Esophagus squamous epithelium (tissue), 4 donors: ENCODE results near the gene TFCP2L1.

Experiments
- POLR2A ChIP-seq, 4 donors: fragments of 450-650 bp; IDR thresholded peaks; one replicate each; pipeline ENCODE4 v1.6.1; 2017; ENCODE audit warnings: antibody characterized with exemption in 4 of 4, mild to moderate bottlenecking in 4 of 4, moderate library complexity in 3 of 4
- TF ChIP-seq, protein P1 (sequence below), 6 experiments: fragments of 450-650 bp in 4 of 6; fragments of 200-600 bp in 2 of 6; sonication (generic) in 2 of 6; IDR thresholded peaks; one replicate each; pipeline ENCODE4 v1.5.1; 2016 to 2019; ENCODE audit warnings: antibody characterized with exemption in 6 of 6, mild to moderate bottlenecking in 4 of 6, moderate library complexity in 4 of 6

DNA sequence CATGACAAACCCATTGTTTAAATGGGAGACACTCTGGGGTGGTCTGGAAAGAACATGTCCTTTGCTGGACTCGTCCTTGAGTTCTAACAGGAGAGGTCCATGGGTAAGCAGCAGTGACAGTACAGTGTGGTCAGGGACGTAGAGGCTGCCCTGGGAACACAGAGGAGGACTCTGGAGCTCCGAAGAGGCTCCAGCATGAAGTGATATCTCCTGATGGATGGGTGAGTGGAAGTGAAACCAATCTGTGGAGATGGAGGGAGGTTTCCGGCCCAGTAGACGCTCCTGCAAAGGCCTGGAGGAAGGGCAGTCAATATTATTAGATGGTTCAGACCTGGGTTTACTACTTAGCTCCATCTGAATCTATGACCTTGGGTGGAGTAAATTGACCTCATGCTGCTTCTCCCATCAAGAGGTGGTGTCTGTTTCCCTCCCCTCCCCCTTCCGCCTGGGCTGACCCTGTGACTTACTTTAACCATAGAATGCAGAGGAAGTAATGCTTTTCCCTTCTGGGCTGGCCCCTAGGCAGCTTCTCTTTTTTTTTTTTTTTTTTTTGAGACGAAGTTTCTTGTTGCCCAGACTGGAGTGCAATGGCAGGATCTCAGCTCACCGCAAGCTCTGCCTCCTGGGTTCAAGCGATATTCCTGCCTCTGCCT, 2.3 kb upstream of the TFCP2L1 start:
- TF ChIP-seq, protein P1, sequence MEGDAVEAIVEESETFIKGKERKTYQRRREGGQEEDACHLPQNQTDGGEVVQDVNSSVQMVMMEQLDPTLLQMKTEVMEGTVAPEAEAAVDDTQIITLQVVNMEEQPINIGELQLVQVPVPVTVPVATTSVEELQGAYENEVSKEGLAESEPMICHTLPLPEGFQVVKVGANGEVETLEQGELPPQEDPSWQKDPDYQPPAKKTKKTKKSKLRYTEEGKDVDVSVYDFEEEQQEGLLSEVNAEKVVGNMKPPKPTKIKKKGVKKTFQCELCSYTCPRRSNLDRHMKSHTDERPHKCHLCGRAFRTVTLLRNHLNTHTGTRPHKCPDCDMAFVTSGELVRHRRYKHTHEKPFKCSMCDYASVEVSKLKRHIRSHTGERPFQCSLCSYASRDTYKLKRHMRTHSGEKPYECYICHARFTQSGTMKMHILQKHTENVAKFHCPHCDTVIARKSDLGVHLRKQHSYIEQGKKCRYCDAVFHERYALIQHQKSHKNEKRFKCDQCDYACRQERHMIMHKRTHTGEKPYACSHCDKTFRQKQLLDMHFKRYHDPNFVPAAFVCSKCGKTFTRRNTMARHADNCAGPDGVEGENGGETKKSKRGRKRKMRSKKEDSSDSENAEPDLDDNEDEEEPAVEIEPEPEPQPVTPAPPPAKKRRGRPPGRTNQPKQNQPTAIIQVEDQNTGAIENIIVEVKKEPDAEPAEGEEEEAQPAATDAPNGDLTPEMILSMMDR (IDR thresholded peaks at IDR 0.05): no peak
- TF ChIP-seq POLR2A (IDR thresholded peaks at IDR 0.05): no peak
